ENCODE results near the gene DLGAP1.

- TF ChIP-seq CTCF (IDR thresholded peaks at IDR 0.05) = no peak
- TF ChIP-seq POLR2AphosphoS5 (IDR thresholded peaks at IDR 0.05; ENCODE audit: insufficient read depth in 1 of 2, low read depth in 1 of 2) = no peak
- TF ChIP-seq POLR2A (IDR thresholded peaks at IDR 0.05) = no peak
Observed at GRCh38 chr18:3845161-3845560, 609.9 kb downstream of the DLGAP1 start.
